EH (cell line): ENCODE results near the gene ATR.
"Not testable (repeated sequence)": the region's sequence is repeated elsewhere in the genome, so short reads cannot be mapped to it uniquely, and the experiment has no call there.

Experiments
- DNase-seq: peaks from one replicate; pipeline ENCODE4 v3.0.0-alpha.2; 2015; ENCODE audit warnings: low read depth

The ATR gene

GRCh38 chr3:142447852-142448823, 130.4 kb downstream of the ATR start, which contains the start of gene XRN1:
Gene XRN1 (minus strand): TSS chr3:142448037. CDS start chr3:142447944, 93 bp downstream.
- peak; percentile 94 for DNase-seq

DNA sequence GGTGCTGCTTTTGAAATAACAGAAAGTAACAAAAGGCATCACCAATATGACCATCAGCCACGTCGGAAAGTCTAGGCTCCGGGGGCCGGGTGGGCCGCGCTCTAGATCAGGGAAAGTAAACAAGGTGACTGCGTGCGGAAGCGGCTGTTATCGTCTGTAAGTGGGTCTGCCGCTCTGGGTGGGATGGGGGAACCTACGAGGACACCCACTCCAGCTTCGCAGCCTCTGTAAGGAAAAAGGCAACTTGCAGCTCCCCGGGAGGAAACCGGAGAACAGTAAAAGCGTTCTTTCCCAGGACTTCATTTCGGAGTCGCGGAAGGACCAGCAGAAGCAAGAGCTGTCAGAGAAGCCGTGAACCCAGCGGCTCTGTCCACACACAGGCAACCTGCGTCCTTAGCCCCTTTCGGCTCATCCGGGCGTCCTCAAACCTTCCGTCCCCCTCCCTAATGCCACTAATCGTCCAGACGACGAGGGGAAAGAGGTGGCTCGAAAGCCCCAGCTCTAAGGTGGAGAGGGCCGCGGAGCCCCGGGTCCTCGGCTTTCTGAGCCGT, 131.2 kb downstream of the ATR start:
- peak; percentile 64 for DNase-seq

- peak; percentile 59 for DNase-seq
Observed at GRCh38 chr3:142445816-142446254, 132.7 kb downstream of the ATR start.

DNA sequence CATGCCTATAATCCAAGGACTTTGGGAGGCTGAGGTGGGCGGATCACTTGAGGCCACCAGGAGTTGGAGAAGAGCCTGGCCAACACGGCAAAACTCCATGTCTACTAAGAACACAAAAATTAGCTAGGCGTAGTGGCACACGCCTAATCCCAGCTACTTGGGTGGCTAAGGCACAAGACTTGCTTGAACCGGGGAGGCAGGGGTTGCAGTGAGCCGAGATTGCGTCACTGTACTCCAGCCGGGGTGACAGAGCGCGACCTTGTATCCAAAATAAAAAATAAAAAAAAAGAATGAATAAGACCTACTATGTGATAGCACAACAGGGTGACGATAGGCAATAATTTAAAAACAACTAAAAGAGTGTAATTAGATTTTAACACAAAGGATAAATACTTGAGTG, 134.2 kb downstream of the ATR start:
- no peak for DNase-seq

GRCh38 chr3:142443060-142443459, 135.5 kb downstream of the ATR start:
- DNase-seq = not testable (repeated sequence)

DNA sequence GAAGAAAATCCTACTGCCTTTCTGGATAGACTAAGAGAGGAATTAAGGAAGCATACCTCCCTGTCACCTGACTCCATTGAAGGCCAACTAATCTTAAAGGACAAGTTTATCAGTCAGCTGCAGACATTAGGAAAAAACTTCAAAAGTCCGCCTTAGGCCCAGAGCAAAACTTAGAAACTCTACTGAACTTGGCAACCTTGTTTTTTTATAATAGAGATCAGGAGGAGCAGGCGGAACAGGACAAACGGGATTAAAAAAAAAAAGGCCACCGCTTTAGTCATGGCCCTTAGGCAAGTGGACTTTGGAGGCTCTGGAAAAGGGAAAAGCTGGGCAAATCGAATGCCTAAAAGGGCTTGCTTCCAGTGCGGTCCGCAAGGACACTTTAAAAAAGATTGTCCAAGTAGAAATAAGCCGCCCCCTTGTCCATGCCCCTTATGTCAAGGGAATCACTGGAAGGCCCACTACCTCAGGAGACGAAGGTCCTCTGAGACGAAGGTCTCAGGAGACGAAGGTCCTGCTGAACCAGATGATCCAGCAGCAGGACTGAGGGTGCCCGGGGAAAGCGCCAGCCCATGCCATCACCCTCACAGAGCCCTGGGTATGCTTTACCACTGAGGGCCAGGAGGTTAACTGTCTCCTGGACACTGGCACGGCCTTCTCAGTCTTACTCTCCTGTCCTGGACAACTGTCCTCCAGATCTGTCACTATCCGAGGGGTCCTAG, 138.9 kb downstream of the ATR start:
- DNase-seq = not testable (repeated sequence)

GRCh38 chr3:142438096-142438495, 140.4 kb downstream of the ATR start:
- not testable (repeated sequence) for DNase-seq

DNA sequence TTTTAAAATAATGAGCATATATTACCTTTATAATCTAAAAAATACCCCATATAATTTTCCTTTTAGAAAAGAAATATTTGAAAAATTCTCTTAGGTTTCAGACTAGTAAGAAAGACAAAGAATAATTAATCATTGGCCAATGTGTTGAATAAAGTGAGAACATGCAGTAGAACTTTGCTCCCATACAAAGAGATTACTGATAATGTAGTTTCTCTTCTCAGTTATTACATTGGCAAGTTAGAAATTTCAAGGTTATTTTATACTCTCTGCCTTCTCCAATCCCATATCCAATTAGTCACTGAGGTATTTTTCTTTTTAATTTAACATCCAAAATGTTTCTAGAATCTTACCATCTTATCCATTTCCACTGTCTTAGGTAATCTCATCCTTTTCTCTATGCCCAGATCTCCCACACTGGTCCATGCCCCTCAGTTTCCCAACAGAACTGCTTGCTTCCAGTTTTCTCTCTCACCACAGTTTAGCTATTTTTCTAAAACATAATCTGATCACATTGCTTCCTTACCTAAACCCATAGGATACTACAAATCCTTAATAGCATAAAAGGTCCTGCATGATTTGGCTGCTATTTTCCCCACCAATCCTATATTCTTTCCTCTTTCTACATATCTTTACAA, 141.5 kb downstream of the ATR start:
- DNase-seq = no peak

DNA sequence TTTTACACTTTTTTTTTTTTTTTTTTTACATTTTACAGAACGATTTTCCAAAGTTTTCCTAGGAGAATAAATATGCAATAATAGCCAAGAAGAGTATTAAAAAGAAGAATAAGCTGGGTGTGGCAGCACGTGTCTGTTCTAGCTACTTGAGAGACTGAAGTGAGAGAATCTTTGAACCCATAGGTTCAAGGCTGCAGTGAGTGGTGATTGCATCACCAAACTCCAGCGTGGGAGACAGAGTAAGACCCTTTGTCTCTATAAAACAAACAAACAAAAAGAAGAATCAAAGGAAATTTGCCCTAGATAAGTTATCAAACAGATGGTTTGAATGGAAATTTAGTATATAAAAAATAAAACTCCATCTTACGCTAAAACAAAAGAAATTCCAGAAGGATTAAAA, 144.0 kb downstream of the ATR start:
- no peak for DNase-seq

- DNase-seq = no peak
Observed at GRCh38 chr3:142433110-142433509, 145.4 kb downstream of the ATR start.

DNA sequence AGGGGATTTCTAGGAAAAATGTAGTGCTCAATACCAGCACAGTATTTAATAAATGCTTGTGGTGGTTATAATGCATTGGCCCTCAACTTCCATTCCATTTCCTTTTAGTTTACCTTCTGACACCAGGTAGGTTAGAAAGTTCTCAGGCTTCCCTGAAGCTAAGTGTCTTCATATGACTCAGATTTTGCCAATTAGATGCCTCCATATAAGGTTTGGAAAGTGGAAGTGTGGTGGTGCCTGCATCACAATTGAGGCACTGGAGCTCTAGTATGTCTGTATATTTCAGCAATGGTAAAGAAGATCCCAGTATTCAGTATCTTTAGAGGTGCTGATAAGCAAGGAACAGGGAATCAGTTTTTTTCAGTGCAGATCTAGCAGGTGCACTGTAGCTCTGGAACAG, 149.0 kb downstream of the ATR start:
- no peak for DNase-seq

GRCh38 chr3:142424754-142425153, 153.8 kb downstream of the ATR start:
- DNase-seq = no peak

DNA sequence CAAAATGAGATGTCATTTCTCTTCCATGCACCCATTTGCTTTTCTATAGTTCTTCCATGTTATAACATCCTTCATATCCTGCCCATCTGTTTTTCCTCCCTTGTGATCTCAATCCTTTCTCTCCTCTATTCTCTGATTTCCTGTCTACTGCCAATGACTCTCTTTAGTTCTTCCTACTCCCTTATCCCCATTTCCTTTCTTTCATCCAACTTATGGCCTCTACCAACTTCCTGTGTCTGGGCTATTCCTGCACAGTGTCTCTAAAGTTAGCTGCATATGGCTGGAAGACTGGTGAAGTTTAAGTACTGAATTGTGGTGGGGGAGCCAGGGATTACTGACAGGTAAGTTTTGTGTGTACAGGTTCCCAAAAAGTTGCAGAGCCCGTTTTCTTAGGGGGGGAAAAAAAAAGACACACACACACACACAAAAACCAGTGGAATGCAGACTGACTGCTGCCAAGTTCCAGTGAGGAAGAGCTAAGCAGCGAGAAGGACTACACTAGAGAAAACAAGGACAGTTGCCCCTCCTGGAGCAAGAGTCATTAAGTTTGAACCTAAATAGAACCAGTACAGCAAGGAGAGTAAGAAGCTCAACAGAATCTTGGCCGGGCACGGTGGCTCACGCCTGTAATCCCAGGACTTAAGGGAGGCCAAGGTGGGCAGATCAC, 159.5 kb downstream of the ATR start:
- no peak for DNase-seq

- no peak for DNase-seq
Observed at GRCh38 chr3:142417302-142417701, 161.2 kb downstream of the ATR start.

DNA sequence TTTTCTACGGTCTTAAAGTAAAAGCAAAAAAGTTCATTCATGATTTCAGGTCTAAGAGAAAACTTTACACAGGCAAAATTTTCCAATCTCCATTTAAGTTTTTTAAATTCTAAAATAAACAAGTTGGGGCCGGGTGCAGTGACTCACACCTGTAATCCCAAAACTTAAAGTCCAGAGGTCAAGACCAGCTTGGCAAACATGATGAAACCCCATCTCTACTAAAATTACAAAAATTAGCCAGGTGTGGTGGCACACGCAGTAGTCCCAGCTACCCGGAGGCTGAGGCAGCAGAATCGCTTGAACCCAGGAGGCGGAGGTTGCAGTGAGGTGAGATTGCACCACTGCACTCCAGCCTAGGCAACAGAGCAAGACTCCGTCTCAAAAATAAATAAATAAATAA, 178.0 kb downstream of the ATR start:
- not testable (repeated sequence) for DNase-seq
